ENCODE measurements around the gene ALOX5AP.

The ALOX5AP gene

GRCh38 chr13:30796132-30796572 lies 60.8 kb downstream of the ALOX5AP start:
- H3K36me3 ChIP-seq (replicated peaks), result no peaks in the 10 kb centered on the region
- in situ Hi-C loops (cut with HindIII; ENCODE audit: low pct_ligation_motif_present, low sequenced_read_pairs), result no loop called here
- H3K4me3 ChIP-seq (ENCODE audit: low read depth, low read length), result no peak overlapping the region
- H3K27me3 ChIP-seq (replicated peaks), result no peaks in the 10 kb centered on the region
- DNase-seq, result peak; percentile 43
- TF ChIP-seq CTCF (IDR thresholded peaks at IDR 0.05; ENCODE audit: low read depth, low read length, missing control alignments), result no peak
- H3K27ac ChIP-seq, result peak overlapping the region; percentile 24

- H3K4me3 ChIP-seq (ENCODE audit: low read depth, low read length), result no peak overlapping the region
- in situ Hi-C loops (cut with HindIII; ENCODE audit: low pct_ligation_motif_present, low sequenced_read_pairs), result no loop called here
- TF ChIP-seq CTCF (IDR thresholded peaks at IDR 0.05; ENCODE audit: low read depth, low read length, missing control alignments), result no peak
Observed at GRCh38 chr13:30796631-30797601, 61.6 kb downstream of the ALOX5AP start.

GRCh38 chr13:30797847-30798535 lies 62.6 kb downstream of the ALOX5AP start:
- no peak for TF ChIP-seq CTCF (IDR thresholded peaks at IDR 0.05; ENCODE audit: low read depth, low read length, missing control alignments)
- DNase-seq, result no peak
- Histone ChIP-seq H3K36me3 (replicated peaks) (no peaks in the 10 kb centered on the region), H3K27ac (no peak overlapping the region), H3K27me3 (replicated peaks) (no peaks in the 10 kb centered on the region), H3K4me3 (ENCODE audit: low read depth, low read length) (no peak overlapping the region)
- in situ Hi-C loops (cut with HindIII; ENCODE audit: low pct_ligation_motif_present, low sequenced_read_pairs), result no loop called here

More at GRCh38 chr13:30796631-30797601, 61.6 kb downstream of the ALOX5AP start:
- Histone ChIP-seq H3K27me3 (replicated peaks) (no peaks in the 10 kb centered on the region), H3K27ac (peak overlapping the region; percentile 24), H3K36me3 (replicated peaks) (no peaks in the 10 kb centered on the region)
- peak; percentile 44 for DNase-seq

GRCh38 chr13:30798776-30799355 lies 63.5 kb downstream of the ALOX5AP start:
- no peaks in the 10 kb centered on the region for H3K27me3 ChIP-seq (replicated peaks)
- H3K36me3 ChIP-seq (replicated peaks), result no peaks in the 10 kb centered on the region
- TF ChIP-seq CTCF (IDR thresholded peaks at IDR 0.05; ENCODE audit: low read depth, low read length, missing control alignments), result no peak
- in situ Hi-C loops (cut with HindIII; ENCODE audit: low pct_ligation_motif_present, low sequenced_read_pairs), result no loop called here
- no peak overlapping the region for H3K27ac ChIP-seq
- DNase-seq, result no peak
- no peak overlapping the region for H3K4me3 ChIP-seq (ENCODE audit: low read depth, low read length)

DNA sequence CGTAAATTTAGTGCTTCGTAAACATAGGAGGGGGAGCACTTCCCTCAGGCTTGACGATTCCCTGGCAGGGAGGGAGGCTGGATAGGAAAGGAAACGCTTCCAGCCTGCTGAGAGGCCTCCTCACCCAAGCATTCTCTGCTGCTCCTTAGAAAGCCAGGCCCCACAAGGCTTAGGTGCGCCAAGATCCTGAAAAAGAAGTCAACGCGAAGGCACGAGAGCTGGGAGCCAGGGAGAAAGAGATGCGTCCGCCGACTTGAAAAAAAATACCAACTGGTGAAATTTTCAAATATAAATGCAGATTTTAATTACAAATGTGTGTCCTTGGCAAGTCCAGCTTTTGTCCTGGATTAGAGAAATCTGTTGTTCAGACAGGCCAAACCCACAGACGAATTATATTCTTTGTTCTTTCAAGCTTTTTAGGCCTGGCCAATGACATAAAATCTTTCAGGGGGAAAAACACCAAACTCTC lies 64.0 kb downstream of the ALOX5AP start:
- Histone ChIP-seq H3K36me3 (replicated peaks) (no peaks in the 10 kb centered on the region), H3K4me3 (ENCODE audit: low read depth, low read length) (no peak overlapping the region), H3K27me3 (replicated peaks) (no peaks in the 10 kb centered on the region), H3K27ac (no peak overlapping the region)
- in situ Hi-C loops (cut with HindIII; ENCODE audit: low pct_ligation_motif_present, low sequenced_read_pairs), result no loop called here
- DNase-seq, result no peak
- TF ChIP-seq CTCF (IDR thresholded peaks at IDR 0.05; ENCODE audit: low read depth, low read length, missing control alignments), result no peak

Data from brain microvascular endothelial cell (primary cell).